IMR-90 (cell line): ENCODE data around the gene CEP63. TPM values are rescaled to one million over a fixed set of nuclear protein-coding genes. Genes with fewer than 3 reads are reported as not detected.

Experiments used
- ATAC-seq: fragments of 200-7000 bp; cut with Tn5 transposase; 2 replicates; pipeline ENCODE4 v1.9.1; 2020; ENCODE audit warnings: low read depth, mild to moderate bottlenecking, moderate library complexity
- BruUV-seq: library from RNA; stranded (reverse); fragments of 400-500 nt; replicated peaks from 2 replicates; lab custom pipeline; 2021; lab: Mats Ljungman, UMichigan
- CTCF ChIA-PET: fragments of 300-600 bp; formaldehyde crosslinking; extraction: SDS; loops from one replicate; lab custom pipeline; 2021; ENCODE audit warnings: antibody characterized with exemption; lab: Yijun Ruan, JAX
- POLR2A ChIA-PET: fragments of 300-600 bp; sonication (Branson Sonifier 250); formaldehyde crosslinking; loops from one replicate; lab custom pipeline; 2022; ENCODE audit warnings: antibody characterized with exemption; ENCODE audit not compliant: unreplicated experiment; lab: Charles Lee
- DNase-seq: peaks from one replicate; pipeline ENCODE4 v3.0.0; 2013
- H2AFZ ChIP-seq: replicated peaks from 2 replicates; pipeline ENCODE3; 2013; ENCODE audit warnings: low read length, mild to moderate bottlenecking; ENCODE audit not compliant: poor library complexity
- H2AK5ac ChIP-seq: 2 replicates; pipeline ENCODE4 v1.6.1; 2013; ENCODE audit warnings: low read depth, low read length, inconsistent platforms
- H2AK9ac ChIP-seq: replicated peaks from 2 replicates; pipeline ENCODE3; 2013; ENCODE audit warnings: mild to moderate bottlenecking, low read depth, low read length, moderate library complexity; ENCODE audit not compliant: poor library complexity
- H2BK120ac ChIP-seq: 2 replicates; pipeline ENCODE4 v1.6.1; 2013; ENCODE audit warnings: low read depth, low read length, inconsistent platforms
- H2BK15ac ChIP-seq: 3 replicates; pipeline ENCODE4 v1.6.1; 2013; ENCODE audit warnings: low read depth, low read length, inconsistent platforms
- H2BK20ac ChIP-seq: 2 replicates; pipeline ENCODE4 v1.6.1; 2013; ENCODE audit warnings: low read depth, mild to moderate bottlenecking, inconsistent platforms, low read length, moderate library complexity
- H2BK5ac ChIP-seq: 2 replicates; pipeline ENCODE4 v1.6.1; 2013; ENCODE audit warnings: mild to moderate bottlenecking, low read depth, low read length, inconsistent platforms; ENCODE audit not compliant: poor library complexity, severe bottlenecking
- H3K14ac ChIP-seq: replicated peaks from 2 replicates; pipeline ENCODE4 v1.6.1; 2013; ENCODE audit warnings: low read depth, low read length, inconsistent platforms
- H3K18ac ChIP-seq: 2 replicates; pipeline ENCODE4 v1.6.1; 2013; ENCODE audit warnings: low read depth, low read length, control low read depth
- H3K23ac ChIP-seq: 2 replicates; pipeline ENCODE4 v1.6.1; 2013; ENCODE audit warnings: low read depth, low read length, inconsistent platforms
- H3K27ac ChIP-seq: 2 replicates; pipeline ENCODE4 v1.5.1; 2013; ENCODE audit warnings: mild to moderate bottlenecking, control low read depth, low read length; ENCODE audit not compliant: insufficient read depth
- H3K27me3 ChIP-seq: 2 replicates; pipeline ENCODE4 v1.6.1; 2013; ENCODE audit warnings: low read length; ENCODE audit not compliant: control insufficient read depth, insufficient read depth
- H3K36me3 ChIP-seq: 2 replicates; pipeline ENCODE4 v1.6.1; 2013; ENCODE audit warnings: low read length, mixed read lengths; ENCODE audit not compliant: control insufficient read depth, insufficient read depth
- H3K4ac ChIP-seq: 2 replicates; pipeline ENCODE4 v1.6.1; 2013; ENCODE audit warnings: low read depth, low read length, inconsistent platforms
- H3K4me1 ChIP-seq: 2 replicates; pipeline ENCODE4 v1.6.1; 2013; ENCODE audit warnings: low read length, mixed read lengths; ENCODE audit not compliant: control insufficient read depth, insufficient read depth
- H3K4me2 ChIP-seq: 2 replicates; pipeline ENCODE4 v1.6.1; 2013; ENCODE audit warnings: low read depth, mild to moderate bottlenecking, control low read depth, low read length, moderate library complexity
- H3K4me3 ChIP-seq: 2 replicates; pipeline ENCODE4 v1.5.1; 2013; ENCODE audit warnings: low read depth, mild to moderate bottlenecking, control low read depth, low read length, moderate library complexity; ENCODE audit not compliant: insufficient read depth
- H3K56ac ChIP-seq: 2 replicates; pipeline ENCODE4 v1.6.1; 2013; ENCODE audit warnings: low read length, inconsistent platforms; ENCODE audit not compliant: insufficient read depth; ENCODE audit errors: extremely low read depth
- H3K79me1 ChIP-seq, 2 experiments: 2 replicates each; pipeline ENCODE4 v1.6.1; 2013; ENCODE audit warnings: low read length in 2 of 2, inconsistent platforms in 1 of 2, low read depth in 1 of 2
- H3K9ac ChIP-seq: 2 replicates; pipeline ENCODE4 v1.6.1; 2013; ENCODE audit warnings: low read depth, low read length, control low read depth
- H3K9me1 ChIP-seq: 2 replicates; pipeline ENCODE4 v1.6.1; 2013; ENCODE audit warnings: low read length, inconsistent platforms; ENCODE audit not compliant: insufficient read depth
- H3K9me3 ChIP-seq: 2 replicates; pipeline ENCODE4 v1.6.1; 2013; ENCODE audit warnings: low read length; ENCODE audit not compliant: control insufficient read depth, insufficient read depth
- H4K20me1 ChIP-seq: 2 replicates; pipeline ENCODE4 v1.6.1; 2013; ENCODE audit warnings: low read length, inconsistent platforms; ENCODE audit not compliant: insufficient read depth
- H4K5ac ChIP-seq: 2 replicates; pipeline ENCODE4 v1.6.1; 2013; ENCODE audit warnings: mild to moderate bottlenecking, low read depth, low read length, control low read depth
- H4K8ac ChIP-seq, 2 experiments: 2 replicates each; pipeline ENCODE4 v1.6.1; 2013; ENCODE audit warnings: low read depth in 2 of 2, low read length in 2 of 2, control low read depth in 1 of 2, inconsistent platforms in 1 of 2
- H4K91ac ChIP-seq: 2 replicates; pipeline ENCODE4 v1.6.1; 2013; ENCODE audit warnings: low read depth, low read length, inconsistent platforms; ENCODE audit not compliant: insufficient read depth
- RCOR1 ChIP-seq: IDR thresholded peaks from 2 replicates; pipeline ENCODE4 v1.6.1; 2012; ENCODE audit warnings: mild to moderate bottlenecking, low read length, improper control_type of control experiment; ENCODE audit not compliant: insufficient replicate concordance
- WGBS, 2 experiments: methylation state at CpG; one replicate each; pipeline versions ENCODE4 v1.1.5 to v1.1.7; 2013; ENCODE audit warnings: missing lambda C conversion rate in 2 of 2; ENCODE audit not compliant: insufficient read length in 1 of 2; ENCODE audit errors: extremely low coverage in 2 of 2; 5-methylcytosine and 5-hydroxymethylcytosine counted together
- dilution Hi-C: fragments of 300-500 bp; cut with HindIII; formaldehyde crosslinking; loops from one replicate; pipeline ENCODE4 v1.14.3; 2018; ENCODE audit warnings: low sequenced_read_pairs; ENCODE audit not compliant: unreplicated experiment
- in situ Hi-C: fragments of 300-500 bp; cut with MboI; formaldehyde crosslinking; loops from 3 replicates; pipeline ENCODE4 v1.14.3; 2019; ENCODE audit warnings: low sequenced_read_pairs, inconsistent platforms, mixed read lengths
- intact Hi-C: fragments of 100-400 bp; cut with micrococcal nuclease; formaldehyde crosslinking; loops from 2 replicates; pipeline ENCODE4 v1.10.0; 2022
- polyA plus RNA-seq, 3 experiments: library from polyadenylated mRNA; depleted of rRNA; stranded (reverse); fragments of >200 nt; gene quantifications; 2 replicates each; pipeline ENCODE4 v1.2.3, GENCODE V29; 2012; ENCODE audit warnings: low replicate concordance in 1 of 3
- total RNA-seq: library from RNA; depleted of rRNA; stranded (reverse); fragments of >200 nt; gene quantifications from 2 replicates; pipeline ENCODE4 v1.2.3, GENCODE V29; 2012

CEP63 gene
- total and polyA plus RNA-seq, 2 of the 4 experiments (the other 2 are of a cell fraction) = 6.5 to 9.1 TPM

GRCh38 chr3:134613006-134613520, 127.2 kb downstream of the CEP63 start:
- no peak for ATAC-seq
- TF ChIP-seq RCOR1 = no peak
- 40% methylated on average over 2 of the region's 6 CpGs; no CpG with 5 or more reads in 1 of the 2 experiments for WGBS, 2 experiments
- Histone ChIP-seq H4K91ac (no peak overlapping the region), H3K27ac (no peak overlapping the region), H3K18ac (no peak overlapping the region), H2BK5ac (no peak overlapping the region), H3K36me3 (no peaks in the 10 kb centered on the region), H2AK5ac (no peak overlapping the region), H3K56ac (no peak overlapping the region), H2BK120ac (no peak overlapping the region), H2AFZ (no peak overlapping the region), H2AK9ac (no peak overlapping the region), H3K9me3 (no peaks in the 10 kb centered on the region), H3K14ac (no peak overlapping the region), H4K8ac (no peak overlapping the region), H2BK15ac (no peak overlapping the region), H2BK20ac (no peak overlapping the region), H4K20me1 (no peaks in the 10 kb centered on the region), H3K4me3 (no peak overlapping the region), H3K9me1 (no peaks in the 10 kb centered on the region; the same call in 1 of the 2 replicates), H3K23ac (no peak overlapping the region), H3K4me2 (no peak overlapping the region), H4K5ac (no peak overlapping the region), H3K79me1 (no peaks in the 10 kb centered on the region), H3K9ac (no peak overlapping the region), H3K4me1 (peaks cover 2% of the 10 kb centered on the region; the same call in 1 of the 2 replicates), H3K4ac (no peak overlapping the region), H3K27me3 (peaks cover 43% of the 10 kb centered on the region)
- in situ Hi-C loops (no loop called here), dilution Hi-C loops (no loop called here), intact Hi-C loops (no loop called here)
- CTCF ChIA-PET = no interaction called here
- POLR2A ChIA-PET = no interaction called here
- DNase-seq = no peak
- no TSS peak for BruUV-seq
